ENCODE results near the gene GRK1. TPM values are rescaled to one million over a fixed set of nuclear protein-coding genes. Genes with fewer than 3 reads are reported as not detected.

Gene GRK1
- total and polyA plus RNA-seq, 2 of the 8 experiments (the other 6 are each of a cell fraction or from before 2014, with no cell fraction given), result 0.12 TPM; not detected in 1

GRCh38 chr13:113643593-113643992 lies 23.4 kb upstream of the GRK1 start:
- Histone ChIP-seq H4K8ac (ENCODE audit: extremely low read depth, insufficient read depth, low read length) (no peak overlapping the region), H3K14ac (ENCODE audit: insufficient read length) (no peak overlapping the region), H3K36me3 (ENCODE audit: control insufficient read depth in 2 of 4, insufficient read depth in 4 of 4, low read length in 3 of 4) (peaks cover 8 to 34% (median 21%) of the 10 kb centered on the region in 4 experiments; a peak in 7 of 8 replicates), H3K4me3 (ENCODE audit: extremely low read depth in 1 of 4, insufficient read depth in 2 of 4, low read depth in 3 of 4, low read length in 4 of 4) (no peak overlapping the region), H3K56ac (replicated peaks; ENCODE audit: insufficient read length, low read depth, low read length) (no peak overlapping the region), H3K27ac (ENCODE audit: low read depth, low read length) (no peak overlapping the region), H2BK120ac (replicated peaks; ENCODE audit: low read depth, low read length) (no peak overlapping the region), H2BK15ac (ENCODE audit: low read length) (no peak overlapping the region), H3K9me3 (ENCODE audit: insufficient read depth in 2 of 2, low read depth in 1 of 2, low read length in 1 of 2) (peaks cover 29 to 42% of the 10 kb centered on the region in 2 experiments), H3K23me2 (ENCODE audit: low read depth, low read length) (no peaks in the 10 kb centered on the region), H3K79me1 (ENCODE audit: low read depth, low read length) (no peaks in the 10 kb centered on the region), H3K4ac (replicated peaks; ENCODE audit: insufficient read length, low read depth, low read length) (no peak overlapping the region), H2AFZ (ENCODE audit: low read length) (no peak overlapping the region), H3K18ac (ENCODE audit: extremely low read depth, low read length) (no peak overlapping the region), H4K5ac (ENCODE audit: insufficient read length, low read depth, low read length) (no peak overlapping the region), H3K4me1 (replicated peaks in 1 of 4; ENCODE audit: control insufficient read depth in 3 of 4, insufficient read depth in 4 of 4, low read length in 3 of 4) (no peaks in the 10 kb centered on the region), H2BK5ac (ENCODE audit: low read depth, low read length) (no peak overlapping the region), H4K91ac (replicated peaks; ENCODE audit: insufficient read length, low read length) (no peak overlapping the region), H3K27me3 (replicated peaks in 1 of 4; ENCODE audit: control insufficient read depth in 3 of 4, extremely low read depth in 1 of 4, insufficient read depth in 3 of 4, low read length in 3 of 4) (no peaks in the 10 kb centered on the region), H2BK12ac (ENCODE audit: low read depth, low read length) (no peak overlapping the region), H3K9ac (replicated peaks in 1 of 4; ENCODE audit: extremely low read depth in 1 of 4, low read depth in 3 of 4, low read length in 3 of 4) (no peak overlapping the region), H3K23ac (ENCODE audit: insufficient read length) (no peak overlapping the region), H2BK20ac (ENCODE audit: low read length) (no peak overlapping the region), H3K79me2 (ENCODE audit: control insufficient read depth in 1 of 2, insufficient read depth in 2 of 2, low read length in 2 of 2) (no peaks in the 10 kb centered on the region), H2AK5ac (ENCODE audit: low read depth, low read length) (no peak overlapping the region), H4K20me1 (replicated peaks in 1 of 2; ENCODE audit: control insufficient read depth in 1 of 2, insufficient read depth in 2 of 2, low read length in 2 of 2) (no peaks in the 10 kb centered on the region), H3K4me2 (ENCODE audit: insufficient read depth in 1 of 2, low read depth in 2 of 2, low read length in 2 of 2) (no peak overlapping the region)
- FAIRE-seq (no peak), DNase-seq (ENCODE audit: low read depth in 1 of 2, low spot score in 2 of 2) (no peak)
- TF ChIP-seq JUN (IDR thresholded peaks at IDR 0.05; ENCODE audit: low read depth, low read length) (no peak), POLR2A (IDR thresholded peaks at IDR 0.05; ENCODE audit: control extremely low read depth in 1 of 2, low read depth in 2 of 2, low read length in 2 of 2) (no peak), ATF2 (IDR thresholded peaks at IDR 0.05; ENCODE audit: low read length) (no peak), CHD1 (IDR thresholded peaks at IDR 0.05; ENCODE audit: low read depth, low read length) (no peak), GTF2F1 (IDR thresholded peaks at IDR 0.05; ENCODE audit: borderline replicate concordance, low read depth, low read length) (0 out of 2 replicates have a peak, but pooled peaks have one; percentile 34), TBP (IDR thresholded peaks at IDR 0.05; ENCODE audit: low read depth, low read length) (no peak)
- WGBS, 2 experiments (ENCODE audit: extremely low coverage in 1 of 2, insufficient coverage in 1 of 2, insufficient read length in 1 of 2, insufficient replicate concordance in 2 of 2, low coverage in 1 of 2, low lambda C conversion rate in 2 of 2, missing lambda C conversion rate in 1 of 2), result 98% methylated on average over 5 of the region's 5 CpGs; no CpG with 5 or more reads in 1 of the 2 experiments
- POLR2A ChIA-PET (ENCODE audit: partially characterized antibody), result interaction anchor here (0.7 to 0.9 kb wide), 2 partner anchors 7 to 11 kb away, joined by 3 read pairs; no protein-coding TSS in a partner anchor
- CTCF ChIA-PET (ENCODE audit: partially characterized antibody), result interaction anchor here (1.1 kb wide), 1 partner anchor 22 kb away, joined by 3 read pairs; no protein-coding TSS in a partner anchor
